IPS-20b (cell line): Measurements from ENCODE around the gene DNAAF8.
"Not testable (repeated sequence)": the region's sequence is repeated elsewhere in the genome, so short reads cannot be mapped to it uniquely, and the experiment has no call there.

Source experiments
- H3K27ac ChIP-seq: one replicate; pipeline ENCODE4 v1.5.1; 2013; ENCODE audit warnings: low read length
- H3K27me3 ChIP-seq: 2 replicates; pipeline ENCODE4 v1.6.1; 2013; ENCODE audit warnings: mild to moderate bottlenecking, low read length, inconsistent platforms; ENCODE audit not compliant: insufficient read depth
- H3K36me3 ChIP-seq: 2 replicates; pipeline ENCODE4 v1.6.1; 2013; ENCODE audit warnings: low read depth, mild to moderate bottlenecking, inconsistent platforms, low read length, moderate library complexity; ENCODE audit not compliant: insufficient read depth
- H3K4me1 ChIP-seq: 2 replicates; pipeline ENCODE4 v1.6.1; 2013; ENCODE audit warnings: mild to moderate bottlenecking, control low read depth, inconsistent platforms, low read length, moderate library complexity; ENCODE audit not compliant: insufficient read depth
- H3K4me3 ChIP-seq: 2 replicates; pipeline ENCODE4 v1.5.1; 2013; ENCODE audit warnings: mild to moderate bottlenecking, low read length, inconsistent platforms
- H3K9ac ChIP-seq: 2 replicates; pipeline ENCODE4 v1.6.1; 2013; ENCODE audit warnings: low read depth, mild to moderate bottlenecking, inconsistent platforms, low read length, moderate library complexity
- H3K9me3 ChIP-seq: 2 replicates; pipeline ENCODE4 v1.6.1; 2013; ENCODE audit warnings: mild to moderate bottlenecking, low read depth, low read length, inconsistent platforms; ENCODE audit not compliant: insufficient read depth

DNAAF8 gene

GRCh38 chr16:4778050-4778392 is 43.7 kb downstream of the DNAAF8 start:
- Histone ChIP-seq H3K9ac (no peak overlapping the region), H3K27ac (no peak overlapping the region), H3K36me3 (no peaks in the 10 kb centered on the region), H3K4me1 (no peaks in the 10 kb centered on the region), H3K27me3 (no peaks in the 10 kb centered on the region), H3K9me3 (no peaks in the 10 kb centered on the region), H3K4me3 (no peak overlapping the region)

DNA sequence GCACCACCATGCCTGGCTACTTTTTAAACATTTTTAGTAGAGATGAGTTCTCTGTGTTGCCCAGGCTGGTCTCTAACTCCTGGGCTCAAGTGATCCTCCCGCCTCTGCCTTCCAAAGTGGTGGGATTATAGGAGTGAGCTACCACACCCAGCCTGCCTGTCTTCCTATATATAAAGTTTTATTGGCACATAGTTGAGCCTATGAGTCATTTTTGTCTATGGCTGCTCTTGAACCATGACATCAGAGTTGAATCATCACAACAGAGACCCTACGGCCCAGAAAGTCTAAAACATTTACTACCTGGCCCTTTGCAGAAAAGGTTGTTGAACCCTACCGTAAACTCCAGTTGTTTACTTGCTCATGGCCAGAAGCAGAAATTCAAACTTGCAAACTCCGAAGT is 45.9 kb downstream of the DNAAF8 start:
- H3K9ac ChIP-seq = no peak overlapping the region
- no peaks in the 10 kb centered on the region for H3K9me3 ChIP-seq
- H3K27me3 ChIP-seq = no peaks in the 10 kb centered on the region
- no peaks in the 10 kb centered on the region for H3K36me3 ChIP-seq
- no peak overlapping the region for H3K27ac ChIP-seq
- H3K4me3 ChIP-seq = no peak overlapping the region
- H3K4me1 ChIP-seq = no peaks in the 10 kb centered on the region

GRCh38 chr16:4783251-4783950 is 49.1 kb downstream of the DNAAF8 start:
- Histone ChIP-seq H3K4me3 (no peak overlapping the region), H3K9ac (no peak overlapping the region), H3K27me3 (no peaks in the 10 kb centered on the region), H3K27ac (no peak overlapping the region), H3K36me3 (no peaks in the 10 kb centered on the region), H3K9me3 (no peaks in the 10 kb centered on the region), H3K4me1 (peaks cover 6% of the 10 kb centered on the region; the same call in 1 of the 2 replicates)

GRCh38 chr16:4783951-4784336 is 49.6 kb downstream of the DNAAF8 start:
- Histone ChIP-seq H3K27ac (no peak overlapping the region), H3K4me3 (no peak overlapping the region), H3K27me3 (no peaks in the 10 kb centered on the region), H3K4me1 (peaks cover 8% of the 10 kb centered on the region), H3K9ac (no peak overlapping the region), H3K9me3 (no peaks in the 10 kb centered on the region), H3K36me3 (no peaks in the 10 kb centered on the region)

GRCh38 chr16:4784444-4784987 is 50.2 kb downstream of the DNAAF8 start:
- H3K4me1 ChIP-seq, H3K27me3 ChIP-seq, H3K4me3 ChIP-seq, H3K36me3 ChIP-seq, H3K9me3 ChIP-seq, H3K27ac ChIP-seq, H3K9ac ChIP-seq: not testable (repeated sequence)

DNA sequence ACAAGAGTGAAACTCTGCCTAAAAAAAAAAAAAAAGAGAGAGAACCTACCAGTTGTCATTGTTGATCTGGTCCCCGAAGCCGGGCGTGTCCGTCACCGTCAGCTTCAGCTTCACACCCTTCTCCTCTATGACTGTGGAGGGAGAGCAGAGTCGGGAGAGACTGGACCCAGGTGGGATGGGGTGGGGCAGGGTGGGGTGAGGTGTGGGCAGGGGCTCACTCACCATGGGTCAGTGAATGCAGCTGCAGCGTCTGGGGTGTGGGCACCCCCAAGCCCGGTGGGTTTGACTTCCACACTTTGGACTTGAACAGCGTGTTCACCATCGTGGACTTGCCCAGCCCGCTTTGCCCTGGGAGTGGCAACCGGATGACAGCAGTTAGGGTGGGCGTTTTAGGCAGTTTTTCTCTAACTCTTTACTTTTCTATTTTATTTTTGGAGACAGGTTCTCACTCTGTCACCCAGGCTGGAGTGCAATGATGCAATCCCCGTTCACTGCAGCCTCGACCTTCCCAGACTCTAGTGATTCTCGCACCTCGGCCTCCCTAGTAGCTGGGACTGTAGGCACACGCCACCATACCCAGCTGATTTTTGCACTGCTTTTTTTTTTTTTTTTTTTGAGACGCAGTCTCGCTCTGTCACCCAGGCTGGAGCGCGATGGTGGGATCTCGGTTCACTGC is 51.6 kb downstream of the DNAAF8 start:
- Histone ChIP-seq H3K4me3 (no peak overlapping the region), H3K27ac (no peak overlapping the region), H3K27me3 (no peaks in the 10 kb centered on the region), H3K36me3 (no peaks in the 10 kb centered on the region), H3K9ac (no peak overlapping the region), H3K4me1 (peaks cover 8% of the 10 kb centered on the region), H3K9me3 (no peaks in the 10 kb centered on the region)

DNA sequence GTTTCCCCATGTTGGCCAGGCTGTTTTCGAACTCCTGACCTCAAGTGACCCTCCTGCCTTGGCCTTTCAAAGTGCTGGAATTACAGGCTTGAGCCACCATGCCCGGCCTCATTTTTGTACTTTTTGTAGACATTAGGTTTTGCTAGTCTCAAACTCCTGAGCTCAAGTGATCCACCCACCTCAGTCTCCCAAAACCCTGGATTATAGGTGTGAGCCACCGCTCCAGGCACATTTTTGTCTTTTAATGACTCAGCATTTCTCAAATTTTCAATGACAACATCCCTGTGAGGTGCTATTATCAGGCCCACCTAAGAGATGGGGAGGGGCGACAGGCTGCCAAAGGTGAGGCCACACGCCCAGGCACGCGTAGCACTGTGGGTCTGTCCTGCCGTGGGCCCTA is 52.7 kb downstream of the DNAAF8 start:
- H3K9ac ChIP-seq = no peak overlapping the region
- H3K4me3 ChIP-seq = no peak overlapping the region
- no peak overlapping the region for H3K27ac ChIP-seq
- H3K9me3 ChIP-seq = no peaks in the 10 kb centered on the region
- no peaks in the 10 kb centered on the region for H3K27me3 ChIP-seq
- H3K4me1 ChIP-seq = peaks cover 8% of the 10 kb centered on the region
- H3K36me3 ChIP-seq = no peaks in the 10 kb centered on the region

- no peak within 1 kb of the TSS for H3K9ac ChIP-seq
Measured at GRCh38 chr16:4787627-4788482, 53.5 kb downstream of the DNAAF8 start, which contains the start of gene SEPTIN12. Gene SEPTIN12, minus strand, starts transcription at chr16:4788345. Its CDS starts 700 bp downstream, at chr16:4787645.

GRCh38 chr16:4788489-4788889 is 54.2 kb downstream of the DNAAF8 start:
- no peaks in the 10 kb centered on the region for H3K36me3 ChIP-seq
- no peak overlapping the region for H3K4me3 ChIP-seq
- no peaks in the 10 kb centered on the region for H3K9me3 ChIP-seq
- no peaks in the 10 kb centered on the region for H3K27me3 ChIP-seq
- H3K27ac ChIP-seq = no peak overlapping the region
- H3K4me1 ChIP-seq = peaks cover 8% of the 10 kb centered on the region
- no peak overlapping the region for H3K9ac ChIP-seq

More at GRCh38 chr16:4787627-4788482, 53.5 kb downstream of the DNAAF8 start, which contains the start of gene SEPTIN12:
- Histone ChIP-seq H3K27me3 (no peaks in the 10 kb centered on the region), H3K27ac (no peak within 1 kb of the TSS), H3K4me3 (no peak within 1 kb of the TSS), H3K4me1 (peaks cover 8% of the 10 kb centered on the region), H3K36me3 (no peaks in the 10 kb centered on the region), H3K9me3 (no peaks in the 10 kb centered on the region)

- no peaks in the 10 kb centered on the region for H3K27me3 ChIP-seq
- H3K9me3 ChIP-seq = no peaks in the 10 kb centered on the region
- H3K9ac ChIP-seq = no peak overlapping the region
- no peak overlapping the region for H3K27ac ChIP-seq
- H3K4me1 ChIP-seq = peaks cover 8% of the 10 kb centered on the region
- no peak overlapping the region for H3K4me3 ChIP-seq
- no peaks in the 10 kb centered on the region for H3K36me3 ChIP-seq
Measured at GRCh38 chr16:4788910-4789309, 54.6 kb downstream of the DNAAF8 start.

GRCh38 chr16:4790261-4790660 is 55.9 kb downstream of the DNAAF8 start:
- H3K4me1 ChIP-seq = peaks cover 8% of the 10 kb centered on the region

More at GRCh38 chr16:4790261-4790660, 55.9 kb downstream of the DNAAF8 start:
- Histone ChIP-seq H3K36me3 (no peaks in the 10 kb centered on the region), H3K4me3 (no peak overlapping the region), H3K9ac (no peak overlapping the region), H3K9me3 (no peaks in the 10 kb centered on the region), H3K27me3 (no peaks in the 10 kb centered on the region), H3K27ac (no peak overlapping the region)
